HFFc6 (cell line): ENCODE measurements around the gene GPR82. TPM values are rescaled to one million over a fixed set of nuclear protein-coding genes. Genes with fewer than 3 reads are reported as not detected.

Experiments used
- DNase-seq: peaks from one replicate; pipeline ENCODE4 v3.0.0-alpha.2; 2018
- H3K27ac Mint-ChIP-seq: 2 replicates; pipeline ENCODE4 v1.8.0; 2020; ENCODE audit warnings: mild to moderate bottlenecking, mixed read lengths
- H3K27me3 Mint-ChIP-seq: 2 replicates; pipeline ENCODE4 v1.8.0; 2021; ENCODE audit warnings: mild to moderate bottlenecking, moderate library complexity, mixed read lengths; ENCODE audit not compliant: insufficient read depth
- H3K36me3 Mint-ChIP-seq: 2 replicates; pipeline ENCODE4 v1.8.0; 2021; ENCODE audit warnings: low read depth, mixed read lengths
- H3K4me1 Mint-ChIP-seq: 2 replicates; pipeline ENCODE4 v1.8.0; 2020; ENCODE audit warnings: low read depth, mixed read lengths
- H3K4me3 Mint-ChIP-seq: 2 replicates; pipeline ENCODE4 v1.8.0; 2020; ENCODE audit warnings: mild to moderate bottlenecking, moderate library complexity, mixed read lengths
- H3K9me3 Mint-ChIP-seq: 2 replicates; pipeline ENCODE4 v1.8.0; 2020; ENCODE audit warnings: mild to moderate bottlenecking, mixed read lengths
- total RNA-seq, 6 experiments: library from RNA; stranded (reverse); fragmentation: NEBNext Ultra II Directional; extraction: Animal tissue kit (Norgen Biotek cat#: 25700); gene quantifications; 2 replicates in 1 of 6; 3 replicates in 5 of 6; pipeline ENCODE4 v1.2.3, GENCODE V29; 2021
- TF ChIP-seq, protein P1 (sequence below): fragments of 200-600 bp; sonication (generic); IDR thresholded peaks from 2 replicates; pipeline ENCODE4 v1.5.0; 2021; ENCODE audit warnings: antibody characterized with exemption, mild to moderate bottlenecking

Gene GPR82
- total RNA-seq, 6 experiments from 2014 or later = not detected

DNA sequence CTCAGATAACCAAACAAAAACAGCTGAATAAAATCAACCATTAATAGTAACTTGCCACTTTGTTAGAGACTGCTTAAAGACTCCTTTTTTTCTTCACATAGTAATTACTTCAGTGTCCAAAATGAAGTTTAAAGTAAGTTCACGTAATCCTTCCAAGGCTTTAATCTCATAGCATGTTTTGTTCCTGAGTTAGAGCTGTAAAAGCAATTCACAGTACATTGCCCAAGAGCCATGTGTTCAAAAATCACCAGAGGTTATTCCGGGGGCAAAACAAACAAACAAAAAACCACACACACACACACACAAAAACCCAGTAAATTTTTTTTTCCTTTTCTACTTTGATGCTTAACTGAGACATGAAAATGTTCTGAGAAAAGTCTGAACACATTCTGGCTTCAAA lies 6.1 kb downstream of the GPR82 start:
- TF ChIP-seq, protein P1, sequence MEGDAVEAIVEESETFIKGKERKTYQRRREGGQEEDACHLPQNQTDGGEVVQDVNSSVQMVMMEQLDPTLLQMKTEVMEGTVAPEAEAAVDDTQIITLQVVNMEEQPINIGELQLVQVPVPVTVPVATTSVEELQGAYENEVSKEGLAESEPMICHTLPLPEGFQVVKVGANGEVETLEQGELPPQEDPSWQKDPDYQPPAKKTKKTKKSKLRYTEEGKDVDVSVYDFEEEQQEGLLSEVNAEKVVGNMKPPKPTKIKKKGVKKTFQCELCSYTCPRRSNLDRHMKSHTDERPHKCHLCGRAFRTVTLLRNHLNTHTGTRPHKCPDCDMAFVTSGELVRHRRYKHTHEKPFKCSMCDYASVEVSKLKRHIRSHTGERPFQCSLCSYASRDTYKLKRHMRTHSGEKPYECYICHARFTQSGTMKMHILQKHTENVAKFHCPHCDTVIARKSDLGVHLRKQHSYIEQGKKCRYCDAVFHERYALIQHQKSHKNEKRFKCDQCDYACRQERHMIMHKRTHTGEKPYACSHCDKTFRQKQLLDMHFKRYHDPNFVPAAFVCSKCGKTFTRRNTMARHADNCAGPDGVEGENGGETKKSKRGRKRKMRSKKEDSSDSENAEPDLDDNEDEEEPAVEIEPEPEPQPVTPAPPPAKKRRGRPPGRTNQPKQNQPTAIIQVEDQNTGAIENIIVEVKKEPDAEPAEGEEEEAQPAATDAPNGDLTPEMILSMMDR = no peak
- H3K9me3 Mint-ChIP-seq = no peaks in the 10 kb centered on the region
- H3K27me3 Mint-ChIP-seq = no peaks in the 10 kb centered on the region
- H3K27ac Mint-ChIP-seq = no peak overlapping the region
- no peak for DNase-seq
- peaks cover 5% of the 10 kb centered on the region; the same call in 1 of the 2 replicates for H3K4me1 Mint-ChIP-seq
- no peaks in the 10 kb centered on the region for H3K36me3 Mint-ChIP-seq
- H3K4me3 Mint-ChIP-seq = no peak overlapping the region

DNA sequence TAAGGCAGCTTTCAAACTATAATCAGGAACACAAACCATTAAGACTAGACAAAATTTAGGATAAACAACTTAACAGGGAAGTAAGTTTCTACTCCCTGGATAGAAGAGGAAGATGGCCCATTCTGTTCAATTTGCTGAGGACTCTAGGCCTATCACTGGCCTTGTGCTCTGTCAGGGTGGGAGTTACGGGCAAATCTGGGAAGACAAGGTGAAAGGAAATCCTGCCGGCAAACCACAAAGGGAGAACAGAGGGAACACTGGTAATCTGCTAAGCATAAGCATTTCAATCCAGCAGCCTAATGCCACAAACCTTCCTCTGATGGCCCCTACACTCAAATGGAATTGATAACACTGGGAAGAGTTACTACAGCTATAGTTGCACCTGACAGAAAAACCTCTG lies 8.3 kb downstream of the GPR82 start:
- Mint-ChIP-seq H3K4me3 (no peak overlapping the region), H3K36me3 (no peaks in the 10 kb centered on the region), H3K4me1 (peaks cover 5% of the 10 kb centered on the region; the same call in 1 of the 2 replicates), H3K9me3 (no peaks in the 10 kb centered on the region), H3K27me3 (no peaks in the 10 kb centered on the region), H3K27ac (no peak overlapping the region)
- TF ChIP-seq, protein P1 = no peak
- no peak for DNase-seq

DNA sequence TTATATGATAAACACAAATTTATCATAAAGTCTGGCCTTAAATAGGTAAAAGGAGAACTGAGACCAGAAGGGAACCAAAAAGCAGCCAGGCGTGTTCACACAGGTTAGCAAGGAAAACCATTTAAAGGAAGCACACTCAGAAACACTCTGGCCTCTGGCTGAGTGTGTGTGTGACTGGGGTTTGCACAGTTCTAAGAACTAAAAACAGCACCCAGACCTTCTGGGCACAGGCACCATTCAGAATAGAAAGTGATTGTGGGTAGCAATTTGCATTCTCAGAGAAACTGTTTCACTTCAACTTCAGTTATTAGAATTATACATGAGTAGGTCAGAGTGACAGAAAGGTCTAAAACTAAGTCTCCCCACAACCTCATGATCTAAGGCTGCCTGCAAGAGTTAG lies 10.0 kb downstream of the GPR82 start:
- Mint-ChIP-seq H3K27ac (no peak overlapping the region), H3K27me3 (no peaks in the 10 kb centered on the region), H3K4me1 (peaks cover 5% of the 10 kb centered on the region; the same call in 1 of the 2 replicates), H3K9me3 (no peaks in the 10 kb centered on the region), H3K36me3 (no peaks in the 10 kb centered on the region), H3K4me3 (no peak overlapping the region)
- no peak for DNase-seq
- TF ChIP-seq, protein P1 = no peak

DNA sequence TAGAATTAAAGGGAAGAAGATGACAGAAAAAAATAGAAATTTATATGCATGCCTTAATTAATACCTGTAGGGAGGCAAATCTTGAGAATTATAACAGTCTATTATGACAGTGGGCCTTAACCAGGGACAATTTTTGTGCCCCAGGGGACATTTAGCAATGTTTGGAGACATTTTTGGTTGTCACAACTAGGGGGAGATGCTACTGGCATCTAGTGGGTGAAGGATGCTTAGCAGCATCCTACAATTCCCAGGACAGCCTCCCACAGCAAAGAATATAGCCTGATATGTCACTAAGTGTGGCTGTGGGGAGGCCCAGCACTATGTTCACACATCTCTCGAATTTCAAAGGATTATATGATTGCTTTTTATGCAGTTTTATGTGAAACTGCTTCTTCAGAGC lies 10.5 kb downstream of the GPR82 start:
- TF ChIP-seq, protein P1 = peak; percentile 72
- Mint-ChIP-seq H3K36me3 (no peaks in the 10 kb centered on the region), H3K4me1 (peaks cover 5% of the 10 kb centered on the region; the same call in 1 of the 2 replicates), H3K27me3 (no peaks in the 10 kb centered on the region), H3K9me3 (no peaks in the 10 kb centered on the region), H3K27ac (no peak overlapping the region), H3K4me3 (no peak overlapping the region)
- DNase-seq = peak; percentile 2

DNA sequence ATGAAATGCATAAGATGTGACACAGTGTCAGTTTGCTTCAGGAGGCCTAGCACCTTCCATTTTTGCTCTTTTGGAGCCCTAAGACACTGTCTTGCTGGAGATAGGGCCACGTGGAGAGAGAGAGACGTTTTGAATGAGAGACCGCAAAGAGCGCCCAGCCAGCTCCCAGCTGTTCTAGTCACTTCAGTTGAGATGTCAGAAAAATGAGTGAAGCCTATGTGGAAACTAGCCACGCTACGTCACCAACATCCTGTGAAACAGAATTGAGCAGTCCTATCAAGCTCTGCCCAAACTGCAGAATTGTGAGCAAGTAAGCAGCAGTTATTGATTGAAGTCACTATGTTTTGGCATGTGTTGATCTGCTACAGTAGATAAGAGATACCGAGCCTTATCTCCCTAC lies 13.1 kb downstream of the GPR82 start:
- Mint-ChIP-seq H3K27me3 (no peaks in the 10 kb centered on the region; the same call in 1 of the 2 replicates), H3K4me1 (peaks cover 5% of the 10 kb centered on the region; the same call in 1 of the 2 replicates)

More for the DNA sequence above, 13.1 kb downstream of the GPR82 start:
- DNase-seq = no peak
- Mint-ChIP-seq H3K4me3 (no peak overlapping the region), H3K27ac (no peak overlapping the region), H3K36me3 (no peaks in the 10 kb centered on the region), H3K9me3 (no peaks in the 10 kb centered on the region)
- TF ChIP-seq, protein P1 = no peak
